Erythroblast (primary cell): ENCODE data around the gene ATXN1L.
"Not testable (repeated sequence)": the region's sequence is repeated elsewhere in the genome, so short reads cannot be mapped to it uniquely, and the experiment has no call there.

ENCODE experiments used
- DNase-seq, 2 experiments: peaks; one replicate each; lab custom pipeline; 2025; lab: John Stamatoyannopoulos, UW
- GATA1 ChIP-seq: IDR thresholded peaks from 2 replicates; pipeline ENCODE4 v1.6.1; 2011; ENCODE audit warnings: low read depth, mild to moderate bottlenecking, control low read depth, low read length, moderate library complexity
- POLR2A ChIP-seq: IDR thresholded peaks from 2 replicates; pipeline ENCODE4 v1.6.1; 2011; ENCODE audit warnings: mild to moderate bottlenecking, low read length

The ATXN1L gene

DNA sequence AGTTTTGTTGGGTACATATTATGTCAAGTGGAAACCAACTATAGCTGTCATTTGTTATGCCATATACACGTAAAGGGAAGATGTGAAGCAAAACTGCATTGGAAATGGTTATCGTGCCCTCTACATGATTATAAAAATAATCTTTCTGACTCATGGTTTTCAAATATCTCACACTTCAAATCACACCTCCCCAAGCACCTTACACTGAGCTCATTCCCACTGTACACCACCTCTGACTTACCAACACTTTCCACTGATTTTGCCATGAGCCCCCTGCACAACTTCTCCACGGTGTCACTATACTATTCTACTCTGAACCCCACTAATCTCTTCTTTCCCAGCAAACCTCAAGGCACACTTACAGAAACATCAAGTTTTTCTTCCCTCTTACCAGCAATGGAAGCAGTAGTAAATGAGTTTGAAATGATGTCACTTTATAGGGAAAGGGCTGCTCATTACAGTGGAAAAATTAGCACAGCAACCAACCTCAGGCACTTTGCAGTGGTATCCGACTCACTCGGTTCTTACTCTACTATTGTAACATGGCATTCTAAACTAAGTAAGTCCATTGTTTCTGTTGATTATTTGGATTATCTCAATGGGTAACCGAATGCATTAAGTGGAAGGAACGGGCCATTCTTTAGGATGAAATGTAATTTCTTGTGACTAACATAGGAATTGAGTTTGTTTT, 19.5 kb downstream of the ATXN1L start:
- TF ChIP-seq GATA1 (no peak), POLR2A (no peak)
- DNase-seq = no peak

DNA sequence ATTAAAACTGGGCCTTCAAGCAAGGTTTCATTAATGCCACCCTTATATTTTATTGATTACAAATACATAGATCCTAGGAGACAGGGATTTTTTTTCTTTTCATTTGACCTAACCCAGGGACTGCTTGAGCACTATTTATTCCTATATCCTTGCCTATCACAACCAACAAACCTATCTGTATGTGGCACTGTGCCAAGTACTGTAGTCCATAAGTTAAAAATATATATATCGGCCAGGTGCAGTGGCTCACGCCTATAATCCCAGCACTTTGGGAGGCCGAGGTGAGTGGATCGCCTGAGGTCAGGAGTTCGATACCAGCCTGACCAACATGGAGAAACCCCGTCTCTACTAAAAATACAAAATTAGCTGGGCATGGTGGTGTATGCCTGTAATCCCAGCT, 21.4 kb downstream of the ATXN1L start:
- DNase-seq = not testable (repeated sequence)

DNA sequence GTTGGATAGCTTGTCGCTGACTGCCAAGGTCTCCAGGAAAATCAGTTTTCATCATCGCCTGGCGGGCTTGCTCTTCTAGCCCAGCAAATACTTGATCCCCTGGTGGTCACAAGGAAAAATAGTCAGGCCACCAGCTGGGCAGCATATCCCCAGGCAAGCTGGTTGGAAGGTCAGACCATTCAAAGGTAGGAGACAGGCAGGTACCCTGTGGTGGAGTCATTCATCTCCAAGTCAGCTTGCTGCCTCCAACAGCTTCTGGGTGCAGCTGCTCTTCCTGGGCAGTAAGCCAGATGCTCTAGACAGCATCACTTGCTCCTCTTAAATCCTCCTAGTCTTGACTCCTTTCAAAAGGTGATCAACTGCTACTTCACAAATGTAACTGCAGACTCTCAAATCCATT, 22.2 kb downstream of the ATXN1L start:
- DNase-seq = no peak
- no peak for TF ChIP-seq GATA1
- TF ChIP-seq POLR2A = no peak

DNA sequence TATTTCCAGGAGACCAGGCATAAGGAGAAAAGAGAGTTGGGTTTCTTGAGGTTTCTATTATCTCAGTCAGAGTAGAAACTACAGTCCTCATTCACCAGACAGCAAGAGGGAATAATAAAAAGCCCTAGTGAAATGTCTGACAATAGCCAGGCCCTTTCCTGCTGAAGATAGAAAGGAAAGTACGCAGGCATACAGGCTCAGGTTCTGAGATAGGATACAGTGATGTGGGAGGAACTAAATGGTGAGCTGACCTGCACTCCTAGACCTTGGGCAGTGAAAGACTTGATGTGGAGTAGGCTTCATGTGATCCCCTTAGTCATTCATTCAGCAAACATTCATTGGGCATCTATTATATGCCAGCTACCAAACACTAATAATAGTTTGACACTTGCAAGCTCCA, 23.3 kb downstream of the ATXN1L start:
- TF ChIP-seq GATA1 = no peak
- TF ChIP-seq POLR2A = no peak

DNA sequence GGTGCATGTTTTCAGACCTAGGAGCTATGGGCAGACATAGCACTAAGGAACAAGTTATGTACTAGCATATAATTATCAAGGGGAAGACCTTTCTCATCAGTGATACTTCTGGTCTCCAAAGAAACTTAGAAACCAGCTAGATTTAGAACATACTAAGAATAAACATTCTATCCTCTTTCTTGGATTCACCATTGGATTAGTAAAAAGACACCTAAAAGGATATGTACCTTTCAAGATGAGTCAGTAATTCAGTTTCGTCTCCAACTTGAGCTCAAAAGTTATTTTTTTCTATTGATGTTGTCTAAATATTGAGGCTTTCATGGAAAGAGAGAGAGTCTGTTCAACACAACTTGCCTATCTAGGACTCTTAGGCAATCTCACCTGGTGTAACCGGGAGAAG, 25.0 kb downstream of the ATXN1L start:
- no peak for DNase-seq
- TF ChIP-seq POLR2A = no peak
- TF ChIP-seq GATA1 = no peak

More for the DNA sequence above, 23.3 kb downstream of the ATXN1L start:
- no peak for DNase-seq

DNA sequence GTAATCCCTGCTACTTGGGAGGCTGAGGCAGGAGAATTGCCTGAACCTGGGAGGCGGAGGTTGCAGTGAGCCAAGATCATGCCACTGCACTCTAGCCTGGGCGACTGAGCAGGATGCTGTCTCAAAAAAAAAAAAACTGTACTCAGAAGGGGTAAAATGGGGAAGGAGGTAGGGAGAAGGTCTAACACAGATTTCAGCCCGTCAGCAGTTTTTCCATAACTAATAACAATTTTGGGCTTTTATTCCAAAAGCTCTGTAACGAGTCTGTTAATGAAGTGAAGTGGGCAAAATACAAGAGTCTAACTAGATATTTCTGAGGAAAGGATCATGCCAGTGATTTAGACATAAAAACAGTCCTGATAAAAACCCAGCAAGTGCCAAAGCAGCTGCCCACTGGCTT, 27.4 kb downstream of the ATXN1L start:
- TF ChIP-seq GATA1 (no peak), POLR2A (no peak)
- no peak for DNase-seq

DNA sequence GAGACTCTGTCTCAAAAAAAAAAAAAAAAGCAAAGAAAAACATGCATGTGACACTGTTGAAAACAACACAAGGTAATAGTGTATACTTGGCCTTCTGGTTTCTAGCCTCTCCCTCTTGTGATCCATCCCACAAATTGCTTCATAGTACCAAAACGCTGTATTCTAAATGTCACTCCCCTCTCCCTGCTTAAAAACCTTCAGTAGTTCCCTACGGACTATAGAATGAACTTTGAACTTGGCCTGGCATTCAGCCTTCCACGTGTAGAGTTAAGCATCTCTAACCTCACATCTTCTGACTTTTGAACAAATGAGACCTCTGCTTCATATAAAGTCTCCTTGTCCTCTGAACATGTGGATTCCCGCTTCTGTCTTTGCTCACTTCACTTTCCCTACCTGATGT, 33.1 kb downstream of the ATXN1L start:
- no peak for DNase-seq
- TF ChIP-seq POLR2A (no peak), GATA1 (no peak)

DNA sequence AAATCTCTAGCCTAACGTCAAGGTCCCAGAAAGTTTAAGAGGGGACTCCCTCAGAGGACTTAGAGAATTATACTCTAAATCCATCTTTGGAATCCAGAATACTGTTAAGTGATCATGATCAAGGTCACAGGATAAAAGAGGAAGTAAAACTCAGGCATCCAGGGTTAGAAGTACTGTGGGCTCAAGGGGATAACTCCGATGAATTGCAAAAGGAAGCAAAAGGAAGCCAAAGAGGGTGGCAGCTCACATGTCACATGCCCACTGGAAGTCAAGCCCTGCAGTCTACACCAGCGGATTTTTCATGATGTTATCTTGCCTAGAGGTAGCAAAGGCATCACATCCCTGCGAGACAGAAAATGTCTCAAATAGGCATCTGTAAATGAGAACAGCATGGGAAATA, 34.4 kb downstream of the ATXN1L start:
- TF ChIP-seq GATA1 (no peak), POLR2A (no peak)
- DNase-seq = no peak

DNA sequence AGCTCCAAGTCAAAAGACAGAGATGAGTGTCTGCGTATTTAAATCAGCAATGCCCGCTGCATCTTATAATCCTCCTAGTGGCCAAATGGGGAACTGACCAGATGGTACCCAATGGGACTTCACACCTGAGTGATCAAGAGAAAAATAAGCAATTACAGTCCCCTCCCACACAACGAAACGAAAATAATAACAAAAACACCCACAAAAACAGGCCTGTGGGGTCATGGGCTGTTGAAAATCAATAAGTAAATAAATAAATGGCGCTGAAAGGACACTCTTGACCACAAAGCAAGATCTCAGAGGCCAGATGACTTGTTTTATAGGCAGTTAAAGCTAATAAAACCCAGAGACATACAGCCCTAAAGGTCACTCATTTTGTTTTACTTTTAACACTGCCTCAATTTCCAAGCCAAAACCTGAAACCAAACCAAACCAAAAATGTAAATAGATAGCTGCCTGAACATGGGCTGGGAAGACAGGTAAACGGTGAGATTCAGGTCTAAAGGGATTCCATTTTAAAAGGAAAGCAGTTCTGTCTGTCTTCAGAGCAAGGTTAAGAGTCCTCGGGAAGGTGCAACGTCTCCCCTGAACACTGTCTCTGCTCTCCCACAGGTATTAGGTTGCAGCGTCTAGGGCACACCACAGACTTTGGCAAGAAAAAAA, 36.9 kb downstream of the ATXN1L start:
- TF ChIP-seq GATA1 (no peak), POLR2A (no peak)
- peak; percentile 80 to 88 for DNase-seq

DNA sequence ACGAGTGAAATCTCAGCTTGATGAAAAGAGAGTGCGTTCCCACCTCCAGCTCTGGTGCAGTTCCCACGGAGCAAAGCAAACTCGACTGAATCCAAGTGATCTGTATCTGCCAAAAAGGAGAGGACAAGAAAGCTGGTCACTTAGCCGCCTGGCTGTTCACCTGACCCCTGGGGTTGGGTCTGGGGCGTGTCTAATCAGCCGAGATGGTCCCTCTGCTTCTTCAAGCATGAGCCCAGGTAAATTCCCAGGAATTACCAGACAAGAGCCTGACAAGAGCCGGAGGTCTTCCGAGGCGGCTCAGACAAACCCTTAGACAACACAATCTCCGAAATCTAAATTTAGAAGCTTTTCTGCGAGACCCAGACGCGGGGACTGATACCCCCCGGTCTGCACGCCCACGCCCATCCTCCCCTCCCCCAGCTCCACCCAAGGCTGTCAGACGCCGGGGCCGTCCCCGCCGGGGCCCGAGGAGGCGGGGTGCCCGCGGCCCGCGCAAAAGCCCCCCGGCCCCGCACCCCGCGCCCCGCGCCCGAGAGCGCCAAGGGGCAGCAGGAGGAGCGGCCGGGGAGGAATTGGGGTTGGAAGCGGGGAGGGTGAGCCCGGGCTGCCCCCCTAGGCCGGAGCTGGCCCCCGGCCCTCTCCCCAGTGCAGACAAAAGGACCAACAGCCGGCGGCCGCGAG, 37.5 kb downstream of the ATXN1L start:
- peak; percentile 37 to 56 for DNase-seq
- TF ChIP-seq POLR2A = no peak
- no peak for TF ChIP-seq GATA1

DNA sequence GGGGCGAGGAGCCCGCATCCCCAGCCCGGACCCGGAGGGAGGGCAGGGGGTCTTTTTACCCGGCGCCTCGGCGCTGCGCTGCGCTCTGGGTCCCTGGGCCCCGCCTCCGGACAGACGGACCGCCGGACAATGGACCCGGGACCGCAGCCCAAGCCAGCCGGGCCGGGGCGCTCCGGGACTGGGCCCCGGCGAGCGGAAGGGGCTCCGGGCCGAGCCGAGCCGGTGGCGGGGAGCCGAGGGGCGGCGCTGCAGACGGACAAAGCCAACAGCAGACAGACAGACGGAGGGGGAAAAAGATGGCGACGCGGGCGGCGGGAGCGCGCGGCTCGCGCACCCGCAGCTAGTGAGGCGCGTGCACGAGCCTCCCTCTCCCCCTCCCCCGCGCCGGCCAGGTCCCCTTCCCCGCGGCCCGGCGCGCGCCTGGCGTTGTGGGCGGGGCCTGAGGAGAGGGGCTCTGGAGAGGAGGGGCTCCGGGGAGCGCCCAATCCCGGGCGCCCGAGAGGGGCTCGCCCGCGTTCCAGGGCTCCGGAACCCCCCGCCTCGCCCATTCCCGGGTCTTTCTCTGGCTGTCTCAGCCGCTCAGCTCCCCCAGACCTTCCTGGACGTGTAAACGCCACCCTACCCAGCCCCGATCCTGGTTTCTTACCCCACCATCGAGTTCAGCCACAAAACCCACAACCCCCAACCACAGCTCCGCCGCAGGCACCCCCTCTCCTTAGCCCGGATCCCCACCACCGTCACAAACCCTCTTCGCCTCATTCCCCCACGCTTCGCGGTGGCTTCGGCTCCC, 38.3 kb downstream of the ATXN1L start, which contains the start of gene ZNF821:
TSS of gene ZNF821 (minus strand) at position 334 of the 790 bp plus-strand sequence. CDS start 4,236 bp downstream, outside the sequence.
- TF ChIP-seq POLR2A (no peak), GATA1 (no peak)
- peak; percentile 76 to 77 for DNase-seq

DNA sequence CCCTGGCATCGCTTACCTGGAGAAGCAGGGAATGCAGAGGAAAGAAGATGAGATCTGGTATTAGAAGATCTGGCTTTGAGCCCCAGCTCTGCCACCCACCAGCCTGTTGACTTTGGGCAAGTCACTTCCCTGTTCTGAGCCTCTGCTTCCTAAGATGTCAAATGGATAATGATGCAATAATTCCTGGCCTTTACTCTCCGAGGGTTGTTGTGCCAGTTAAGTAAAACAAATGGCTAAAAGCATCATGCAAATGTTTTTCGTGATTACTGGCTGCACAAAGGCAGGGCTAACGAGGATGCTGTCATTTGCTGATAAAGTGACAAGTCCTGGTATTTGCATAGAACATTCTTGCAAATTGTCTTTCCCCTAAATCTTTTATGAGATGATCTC, 39.5 kb downstream of the ATXN1L start:
- DNase-seq = peak; percentile 20 to 24
- TF ChIP-seq GATA1 (no peak), POLR2A (no peak)

DNA sequence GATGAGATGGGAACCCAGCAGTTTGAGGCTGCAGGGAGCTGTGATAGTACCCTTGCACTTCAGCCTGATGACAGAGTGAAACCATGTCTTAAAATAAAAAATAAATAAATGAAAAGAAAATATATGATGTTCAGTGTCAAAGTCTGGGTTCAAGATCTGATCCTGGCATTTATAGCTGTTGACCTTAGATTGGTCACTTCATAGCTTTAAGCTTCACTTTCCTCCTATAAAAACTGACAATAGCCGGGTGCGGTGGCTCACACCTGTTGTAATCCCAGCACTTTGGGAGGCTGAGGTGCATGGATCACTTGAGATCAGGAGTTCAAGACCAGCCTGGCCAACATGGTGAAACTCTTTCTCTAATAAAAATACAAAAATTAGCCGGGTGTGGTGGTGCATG, 43.4 kb downstream of the ATXN1L start:
- DNase-seq = no peak
- TF ChIP-seq POLR2A = no peak

DNA sequence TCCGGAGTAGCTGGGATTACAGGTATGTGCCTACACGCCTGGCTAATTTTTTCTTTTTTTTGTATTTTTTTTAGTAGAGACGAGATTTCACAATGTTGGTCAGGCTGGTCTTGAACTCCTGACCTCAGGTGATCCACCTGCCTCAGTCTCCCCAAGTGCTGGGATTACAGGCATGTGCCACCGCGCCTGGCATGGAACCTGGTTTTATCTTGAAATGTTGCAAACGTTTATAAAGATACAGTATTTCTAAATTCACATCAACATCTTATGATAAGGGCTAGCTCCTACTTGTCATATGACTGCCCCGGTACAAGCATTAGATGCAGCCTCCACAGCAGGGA, 48.1 kb downstream of the ATXN1L start:
- TF ChIP-seq POLR2A = no peak
- no peak for DNase-seq
